NCI-H524 treated with DMSO at 0.1 percent for 48 hours (cell line): ENCODE data around the gene PLXNA2.

ENCODE experiments used
- DNase-seq: peaks from one replicate; lab custom pipeline; 2025; lab: John Stamatoyannopoulos, UW

Gene PLXNA2

DNA sequence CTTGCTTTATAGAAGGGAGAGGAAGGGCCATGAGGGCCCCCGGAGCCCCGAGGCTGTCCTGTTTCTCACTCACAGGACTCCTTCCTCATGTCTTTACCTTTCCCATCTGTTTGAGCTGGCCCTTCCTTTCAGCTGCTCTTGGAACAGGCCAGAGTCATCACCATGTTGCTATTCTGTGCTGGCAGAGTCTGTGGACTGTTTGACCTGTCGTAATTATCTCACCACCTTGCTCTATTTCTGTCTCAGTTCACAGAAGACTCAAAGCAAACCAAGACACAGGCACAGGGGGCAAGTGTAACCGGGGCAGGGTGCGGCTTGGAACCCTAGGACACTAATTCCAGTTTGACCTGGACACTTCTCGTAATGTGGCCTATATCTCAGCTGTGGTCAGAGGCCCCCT is 228.9 kb downstream of the PLXNA2 start:
- DNase-seq, result no peak

DNA sequence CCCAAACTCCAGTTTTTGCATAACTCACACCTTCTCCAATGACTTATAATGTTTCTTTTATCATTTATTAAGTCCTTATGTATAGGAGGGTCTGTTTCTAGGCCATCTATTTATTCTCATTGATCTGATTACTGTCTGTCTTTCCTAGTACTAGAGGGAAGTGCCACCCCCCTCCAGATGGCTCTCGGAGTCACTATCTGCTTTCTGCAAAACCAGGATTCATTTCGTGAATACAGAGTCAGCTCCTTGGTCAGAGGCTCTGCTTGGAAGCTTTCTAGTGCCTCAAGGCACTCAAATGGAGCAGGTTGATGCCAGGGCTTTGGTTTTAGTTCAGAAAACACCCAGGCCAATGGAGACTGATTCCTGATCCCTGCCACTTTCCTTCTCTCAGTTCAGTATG is 231.0 kb downstream of the PLXNA2 start:
- DNase-seq, result no peak

DNA sequence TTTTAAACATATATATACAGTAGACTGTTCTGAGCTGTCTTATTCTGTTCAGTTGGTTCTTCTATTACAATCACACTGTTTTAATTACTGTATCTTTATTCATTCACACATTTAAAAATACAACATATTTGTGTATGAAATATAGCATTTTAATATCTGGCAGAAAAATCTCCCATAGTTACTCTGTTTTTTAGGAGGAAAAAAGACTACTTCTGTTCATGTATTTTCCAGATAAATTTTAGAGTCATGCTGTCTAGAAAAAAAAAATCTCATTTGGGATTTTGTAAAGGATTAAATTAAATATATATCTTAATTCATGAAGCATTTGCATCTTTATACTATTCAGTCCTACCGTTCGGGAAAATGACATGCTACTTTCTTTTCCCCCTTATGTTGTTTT is 231.5 kb downstream of the PLXNA2 start:
- DNase-seq, result no peak

DNA sequence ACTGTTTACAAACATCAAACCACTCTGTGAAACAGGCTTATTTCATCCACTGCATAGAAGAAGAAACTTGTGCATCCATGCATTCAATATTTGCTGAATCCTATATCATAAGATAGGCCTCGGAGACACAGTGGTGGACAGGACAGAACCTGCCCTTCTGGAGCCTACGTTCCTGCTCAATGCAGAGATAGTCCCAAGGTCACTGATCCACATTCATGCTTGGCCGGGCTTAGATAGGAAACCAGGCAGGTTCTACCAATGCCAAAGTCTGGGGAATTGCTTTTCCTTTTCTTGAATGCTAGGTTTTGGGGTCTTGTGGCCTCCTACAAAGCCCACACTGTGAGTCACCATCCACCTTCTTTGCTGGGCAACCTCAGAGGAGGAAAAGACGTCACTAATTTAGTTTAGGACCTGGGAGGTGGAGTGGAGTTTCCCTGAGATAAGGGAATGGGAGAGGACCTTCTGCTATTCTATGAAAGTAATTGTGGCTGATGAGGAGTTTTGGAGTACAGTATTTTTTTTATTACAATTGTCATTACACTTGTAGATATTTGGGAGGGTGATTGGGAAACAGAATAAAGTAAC is 233.6 kb downstream of the PLXNA2 start:
- no peak for DNase-seq

DNA sequence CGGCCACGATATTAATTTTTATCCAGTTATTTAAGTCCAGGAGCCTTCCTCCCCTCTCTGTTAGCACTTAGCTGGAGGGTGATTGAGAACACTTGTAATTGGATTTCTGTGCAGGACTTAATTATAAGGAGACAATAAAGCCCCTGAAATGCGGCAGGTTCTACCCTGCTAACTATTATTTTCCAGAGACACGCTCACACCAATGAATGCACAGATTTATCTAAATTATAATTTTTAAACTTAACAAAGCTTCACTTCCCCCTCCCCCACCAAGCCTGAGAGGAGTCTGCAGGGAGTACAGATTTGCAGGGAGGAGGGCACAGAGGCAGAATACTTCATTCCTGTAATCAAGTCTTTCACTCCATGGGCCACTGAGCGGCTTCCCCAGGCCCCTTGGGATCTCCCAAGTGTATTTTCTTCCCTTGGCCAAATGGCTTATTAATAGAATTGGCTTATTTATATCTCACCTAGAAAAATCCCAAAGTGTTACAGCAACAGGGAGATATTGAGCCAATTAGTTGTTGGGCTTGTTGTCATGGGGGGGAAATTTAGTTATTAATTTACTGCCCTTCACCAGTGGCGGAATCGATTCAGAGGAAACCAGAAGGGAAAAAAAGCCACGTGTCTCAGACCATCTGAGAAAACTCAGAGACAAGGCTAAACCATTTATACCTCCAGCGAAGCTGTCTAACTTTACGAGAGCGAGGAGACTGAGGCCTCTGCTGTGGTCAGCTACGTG is 234.3 kb downstream of the PLXNA2 start:
- no peak for DNase-seq

DNA sequence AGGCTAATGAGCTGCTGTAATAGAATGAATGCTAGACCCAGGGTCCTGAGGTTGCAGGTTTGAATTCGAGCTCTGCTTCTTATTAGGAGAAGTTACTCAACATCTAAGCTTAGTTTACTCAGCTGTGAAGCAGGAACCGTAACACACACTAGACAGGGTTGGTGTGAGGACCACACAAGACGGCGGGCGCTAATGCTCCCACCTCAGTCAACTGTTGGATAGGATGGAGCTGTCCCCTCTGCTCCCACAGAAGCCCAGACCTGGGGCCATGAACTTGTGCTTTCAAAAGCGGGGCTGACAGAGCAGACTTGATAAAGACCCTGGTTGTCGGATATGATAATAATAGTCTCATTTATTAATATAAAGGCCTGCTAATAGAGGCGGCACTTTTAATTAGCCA is 234.9 kb downstream of the PLXNA2 start:
- DNase-seq, result no peak

DNA sequence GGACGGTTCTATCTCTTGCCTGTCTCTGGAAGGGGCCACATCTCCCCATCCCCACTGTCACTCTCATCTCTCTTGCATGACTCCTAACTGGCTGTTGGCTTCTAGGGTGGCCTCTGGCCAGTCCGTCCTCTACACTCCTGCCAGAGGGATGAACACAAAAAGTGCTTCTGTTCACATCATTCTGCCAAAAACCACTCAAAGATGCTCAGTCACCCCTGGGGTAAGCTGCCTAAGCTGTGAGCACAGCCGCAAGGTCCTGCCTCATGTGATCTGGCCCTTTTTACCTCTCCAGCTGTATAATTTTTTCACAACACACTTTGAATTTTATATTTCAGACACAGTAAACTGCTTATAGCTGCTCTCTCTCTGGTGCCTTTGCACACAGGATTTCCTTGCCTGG is 235.7 kb downstream of the PLXNA2 start:
- no peak for DNase-seq

DNA sequence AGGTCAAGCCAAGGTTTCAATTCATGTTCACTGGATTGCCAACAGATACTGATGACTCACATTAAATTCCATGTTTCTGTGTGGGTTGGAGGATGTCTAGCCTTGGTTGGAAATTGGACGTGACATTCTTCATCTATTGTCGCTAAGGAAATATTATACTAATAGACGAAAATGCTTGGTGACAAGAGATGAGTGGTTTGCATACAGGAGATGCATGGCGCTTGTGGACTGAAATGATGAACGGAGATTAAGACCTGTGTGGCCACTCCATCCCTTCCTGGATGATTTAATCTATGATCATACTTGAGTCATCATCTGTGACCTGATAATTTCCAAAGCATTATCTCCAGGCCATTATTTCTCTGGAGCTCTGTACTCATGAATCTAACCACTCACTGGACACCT is 236.2 kb downstream of the PLXNA2 start:
- no peak for DNase-seq

DNA sequence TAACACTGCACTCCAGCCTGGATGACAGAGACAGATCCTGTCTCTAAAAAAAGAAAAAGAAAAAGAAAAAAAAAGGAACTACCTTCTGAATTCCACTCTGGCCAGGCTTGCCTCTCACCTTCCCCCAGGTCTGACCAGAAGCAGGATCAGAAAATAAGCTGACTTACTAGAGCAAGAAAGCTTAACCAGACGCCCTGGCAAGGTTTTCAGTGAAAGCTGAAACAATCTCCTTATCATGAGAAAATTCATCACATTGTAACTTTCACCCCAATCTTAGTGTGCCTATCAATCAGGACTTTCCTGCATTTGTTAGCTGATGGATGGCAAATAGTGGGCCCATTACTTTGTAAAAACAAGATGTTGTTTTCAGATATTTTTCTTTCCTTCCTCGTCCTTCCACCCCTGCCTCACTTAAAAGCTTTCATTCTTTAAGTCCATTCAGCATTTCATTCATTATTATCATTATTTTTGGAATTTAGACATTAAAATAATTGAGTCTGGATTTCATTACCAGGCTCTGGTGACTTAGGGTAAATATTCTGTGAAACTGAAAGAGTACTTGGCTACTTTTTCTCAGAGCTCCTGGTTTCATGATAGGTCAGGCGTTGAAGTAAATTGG is 236.8 kb downstream of the PLXNA2 start:
- no peak for DNase-seq

DNA sequence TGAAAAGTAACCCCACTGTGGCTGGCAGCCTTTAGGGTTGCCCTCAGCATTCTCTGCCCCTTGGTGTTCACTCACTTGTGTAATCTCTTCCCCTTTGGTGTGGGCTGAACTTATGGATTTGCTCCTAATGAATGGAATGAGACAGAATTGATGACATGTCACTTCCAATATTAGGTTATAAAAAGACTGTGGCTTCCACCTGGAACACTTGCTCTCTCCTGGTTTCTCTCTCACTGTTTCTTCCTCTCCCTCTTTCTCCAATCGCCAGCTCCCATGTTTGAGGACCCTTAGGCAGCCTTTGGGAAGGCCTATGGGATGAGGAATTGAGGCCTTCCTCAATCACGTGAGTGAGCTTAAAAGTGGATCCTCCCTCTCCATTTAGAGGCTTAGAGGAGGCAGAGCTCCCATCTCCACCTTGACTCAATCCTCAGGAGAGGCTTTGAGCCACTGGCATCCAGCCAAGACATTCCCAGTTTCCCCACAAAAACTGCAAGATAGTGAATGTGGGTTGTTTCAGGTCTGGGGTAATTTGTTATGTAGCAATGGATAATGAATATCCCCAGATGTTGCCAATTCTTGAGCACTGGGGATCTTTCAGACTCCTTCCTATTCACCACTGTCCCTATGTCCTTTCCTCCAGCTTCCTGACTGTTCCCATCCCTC is 237.8 kb downstream of the PLXNA2 start:
- DNase-seq, result no peak

DNA sequence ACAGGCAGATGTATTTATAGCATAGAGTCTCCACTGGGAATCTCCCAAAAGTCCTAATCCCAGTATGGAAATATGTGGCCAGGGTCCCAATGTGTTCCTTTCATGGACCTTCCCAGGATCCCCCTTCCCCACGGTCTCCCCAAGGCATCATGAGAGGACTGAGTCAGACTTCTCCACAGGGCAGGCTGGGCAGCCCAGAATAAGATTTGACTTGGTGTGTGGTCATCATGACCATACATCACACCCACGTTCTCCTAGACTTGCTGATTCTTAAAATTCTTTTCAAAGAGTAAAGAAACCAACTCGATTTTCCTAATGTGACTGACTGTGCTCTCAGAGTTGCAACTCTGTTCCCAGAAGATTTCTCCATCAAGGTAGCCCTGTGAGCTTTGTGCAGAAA is 239.3 kb downstream of the PLXNA2 start:
- no peak for DNase-seq

DNA sequence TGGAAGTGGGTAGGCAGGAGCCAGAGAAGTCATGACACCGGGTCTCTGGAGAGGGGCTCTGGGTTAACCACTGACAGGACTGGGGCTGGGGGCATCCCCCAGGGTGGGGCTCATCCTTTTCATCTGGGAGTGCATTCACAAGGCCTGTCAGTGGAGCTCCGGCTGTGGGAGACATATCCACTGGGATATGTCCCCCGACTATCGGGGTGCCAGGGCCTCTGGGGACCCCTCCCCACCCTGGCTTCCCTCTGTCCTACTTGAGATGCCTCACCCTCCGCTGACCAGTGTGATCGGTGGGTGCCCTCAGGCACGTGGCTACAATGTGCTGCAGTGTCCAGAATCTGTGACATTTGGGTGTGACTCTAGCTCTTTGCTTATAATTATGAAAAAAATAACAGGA is 240.9 kb downstream of the PLXNA2 start:
- no peak for DNase-seq

DNA sequence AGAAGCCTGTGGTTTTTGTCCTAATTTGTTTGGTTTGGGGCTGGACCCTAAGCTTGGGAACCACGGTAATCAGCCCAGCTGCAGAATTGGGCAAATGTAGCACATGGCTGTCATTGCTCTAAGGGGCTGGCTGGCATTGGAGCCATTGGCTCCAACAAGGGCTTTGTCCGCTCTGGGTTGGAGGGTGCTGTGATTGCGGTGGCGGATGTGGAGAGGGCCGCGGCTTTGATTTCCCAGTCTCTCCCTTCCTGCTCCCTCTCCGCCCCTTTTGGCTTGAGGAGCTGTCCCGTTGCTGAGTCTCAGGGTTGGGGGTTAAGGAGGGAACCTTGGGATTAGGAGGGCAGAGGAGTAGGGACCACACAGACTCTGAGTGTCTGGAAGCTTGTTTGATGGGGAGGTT is 241.5 kb downstream of the PLXNA2 start:
- no peak for DNase-seq

DNA sequence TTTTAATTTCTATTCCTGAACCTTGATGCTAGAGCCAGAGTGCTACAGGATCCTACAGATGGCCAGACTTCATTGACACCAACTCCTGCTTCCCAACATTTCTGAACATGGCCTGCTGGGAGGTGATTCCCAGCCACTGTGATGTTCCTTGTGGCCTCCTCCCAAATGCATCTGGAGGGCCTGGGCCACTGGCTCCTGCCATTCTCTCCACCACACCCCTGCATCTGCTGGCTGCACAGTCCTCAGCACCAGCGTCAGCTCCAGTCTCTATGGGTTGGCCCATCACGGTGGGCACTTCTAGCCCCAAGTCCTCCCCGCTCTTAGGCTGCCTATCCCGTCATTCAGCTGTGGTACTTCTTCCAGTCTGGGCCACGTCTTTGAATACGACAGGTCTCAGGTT is 242.1 kb downstream of the PLXNA2 start:
- DNase-seq, result no peak

DNA sequence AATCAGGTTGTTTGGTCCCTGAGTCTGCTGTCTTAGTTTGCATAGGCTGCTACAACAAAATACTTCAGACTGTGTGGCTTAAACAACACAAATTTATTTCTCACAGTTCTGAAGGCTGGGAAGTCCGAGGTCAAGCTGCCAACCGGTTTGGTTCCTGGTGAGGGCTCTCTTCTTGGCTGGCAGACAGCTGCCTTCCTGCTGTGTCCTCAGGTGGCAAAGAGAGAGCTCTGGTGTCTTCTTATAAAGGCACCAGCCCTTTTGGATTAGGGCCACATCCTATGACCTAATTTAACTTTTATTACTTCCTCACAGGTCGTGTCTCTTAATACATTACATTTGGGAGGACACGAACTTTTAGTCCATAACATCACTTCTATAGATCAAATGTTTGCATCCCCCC is 243.7 kb downstream of the PLXNA2 start:
- no peak for DNase-seq

DNA sequence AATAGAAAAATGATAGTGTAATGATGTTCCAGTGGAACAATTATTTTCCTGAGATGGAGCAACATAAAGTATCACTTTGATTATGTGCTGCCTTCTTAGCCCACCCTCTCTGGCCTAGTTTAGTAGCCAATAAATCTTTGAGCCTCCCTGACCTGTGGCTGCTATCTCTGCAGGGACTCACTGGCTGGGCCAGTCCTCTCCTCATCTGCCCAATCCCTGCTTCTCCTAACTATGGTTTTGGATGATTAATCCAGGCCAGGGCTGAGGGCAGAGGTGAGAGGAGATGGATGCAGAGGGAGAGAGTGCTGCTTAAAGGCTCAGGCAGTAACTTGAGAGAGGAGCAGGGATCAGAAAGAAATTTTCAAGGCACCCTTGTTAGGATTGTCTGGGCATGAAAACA is 244.2 kb downstream of the PLXNA2 start:
- no peak for DNase-seq

DNA sequence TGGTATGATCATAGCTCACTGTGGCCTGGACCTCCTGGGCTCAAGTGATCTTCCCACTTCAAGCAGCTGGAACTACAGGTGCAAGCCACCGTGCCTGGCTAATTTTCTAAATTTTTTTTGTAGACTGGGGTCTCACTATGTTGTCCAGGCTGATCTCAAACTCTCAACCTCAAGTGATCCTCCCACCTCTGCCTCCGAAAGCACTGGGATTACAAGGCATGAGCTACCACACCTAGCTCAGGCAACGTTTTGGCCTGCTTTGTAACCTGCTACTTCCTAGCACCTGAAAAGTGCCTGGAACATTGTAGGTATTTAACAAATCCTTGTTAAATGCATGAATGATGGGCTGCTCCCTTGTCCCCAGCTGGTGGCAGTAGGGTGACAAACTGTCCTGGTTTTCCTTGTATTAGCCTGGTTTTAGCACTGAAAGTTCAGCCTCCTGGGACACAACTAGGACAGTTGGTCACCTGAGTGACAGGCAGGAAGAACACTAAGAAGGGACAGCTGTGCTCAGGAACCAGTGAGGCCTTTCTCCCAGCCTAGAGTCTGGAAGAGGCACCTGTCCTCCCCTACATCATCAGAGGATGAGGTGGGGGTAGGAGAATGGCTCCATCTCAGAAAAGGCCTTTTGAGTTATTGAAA is 244.8 kb downstream of the PLXNA2 start:
- DNase-seq, result no peak

DNA sequence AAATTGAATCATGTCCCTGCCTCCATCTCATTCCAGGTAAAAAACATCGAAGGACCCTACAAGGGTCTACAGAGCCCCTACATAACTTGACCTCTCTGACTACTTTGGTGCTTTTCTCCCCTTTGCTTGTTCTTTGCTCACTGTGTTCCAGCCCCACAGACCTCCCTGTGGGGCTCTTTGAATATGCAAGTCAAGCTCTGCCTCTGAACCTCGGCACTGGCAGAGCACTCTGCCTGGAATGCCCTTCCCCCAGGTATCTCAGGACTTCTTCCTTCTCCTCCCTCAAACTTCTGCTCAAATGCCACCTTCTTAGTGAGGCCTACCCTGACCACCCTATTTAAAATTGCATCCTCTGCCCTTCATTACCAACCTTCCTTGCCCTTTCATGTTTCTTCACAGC is 245.5 kb downstream of the PLXNA2 start:
- no peak for DNase-seq

DNA sequence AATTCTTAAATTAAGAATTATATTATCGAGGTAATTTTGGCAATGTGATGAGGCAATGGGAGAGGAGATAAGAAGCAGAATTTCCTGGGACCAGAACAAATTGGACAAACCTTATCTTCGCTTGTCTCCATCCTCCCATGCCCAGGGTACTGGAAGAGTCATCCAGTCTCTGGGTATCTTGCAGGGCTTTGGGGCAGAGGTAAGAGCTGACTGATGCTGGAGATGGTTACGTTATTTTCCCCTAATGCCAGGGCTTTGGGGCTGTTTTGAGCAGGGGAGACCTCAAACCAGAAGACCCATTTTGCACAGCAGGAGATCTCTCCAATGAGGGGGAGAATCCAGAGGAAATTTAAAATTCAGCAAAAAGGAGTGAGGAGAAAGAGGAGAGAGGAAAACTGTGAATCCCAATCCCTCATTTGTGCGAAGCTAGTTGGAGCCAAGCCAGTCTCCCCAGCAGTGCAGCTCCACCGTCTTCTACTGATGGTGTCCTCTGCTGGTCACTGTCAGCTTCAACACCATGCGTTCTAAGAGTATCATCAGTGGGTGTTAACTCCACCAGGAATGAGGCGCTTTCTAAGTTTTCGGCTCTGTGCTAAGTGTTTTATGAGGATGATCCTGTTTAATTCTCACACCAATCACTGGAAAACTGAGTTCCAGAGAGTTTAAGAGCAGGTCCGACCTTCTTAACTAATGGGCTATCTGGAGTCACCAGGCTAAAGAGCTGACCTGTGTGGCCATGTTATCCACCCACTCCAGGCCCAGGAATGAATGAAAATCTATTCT is 246.5 kb downstream of the PLXNA2 start:
- DNase-seq, result no peak

DNA sequence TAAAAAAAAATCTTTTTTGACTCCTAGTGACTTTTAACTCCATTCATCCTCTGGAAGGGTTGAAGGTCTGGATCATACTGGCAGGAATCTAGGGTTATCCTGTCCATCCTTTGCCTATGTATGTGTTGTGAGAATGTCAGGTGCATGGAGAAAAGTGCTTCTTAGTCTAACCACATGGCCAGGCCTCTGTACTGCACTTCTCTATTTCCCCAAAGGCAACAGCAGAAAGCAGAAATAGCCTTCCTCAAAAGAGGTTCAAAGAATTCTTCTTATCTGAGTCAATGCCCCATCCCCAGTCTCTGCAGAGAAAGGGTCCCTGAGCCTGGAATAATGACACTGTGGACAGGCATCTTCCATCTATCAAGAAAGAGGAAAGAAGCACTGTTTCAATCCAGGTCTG is 247.5 kb downstream of the PLXNA2 start:
- DNase-seq, result no peak

DNA sequence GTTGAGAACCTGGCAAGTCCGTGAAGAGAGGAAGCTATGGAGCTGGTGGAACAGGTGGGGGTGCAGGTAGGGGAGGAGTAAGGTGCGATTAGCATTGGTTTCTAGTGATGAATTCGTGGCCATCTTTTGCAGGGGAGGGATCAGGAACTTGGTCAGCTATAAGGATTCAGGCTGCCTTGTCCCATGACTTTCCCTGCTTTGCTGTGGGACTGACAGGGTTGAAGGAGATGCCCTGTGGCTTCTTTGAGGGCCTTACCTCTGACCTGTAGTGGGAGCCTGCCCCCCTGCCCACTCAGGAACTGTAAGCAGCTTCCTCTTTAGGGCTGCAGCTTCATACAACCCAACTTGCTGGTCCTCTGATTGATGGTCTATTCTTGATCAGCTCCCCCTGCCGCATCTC is 248.6 kb downstream of the PLXNA2 start:
- DNase-seq, result no peak
